ENCODE measurements around the gene NAA50.

NAA50 gene

DNA sequence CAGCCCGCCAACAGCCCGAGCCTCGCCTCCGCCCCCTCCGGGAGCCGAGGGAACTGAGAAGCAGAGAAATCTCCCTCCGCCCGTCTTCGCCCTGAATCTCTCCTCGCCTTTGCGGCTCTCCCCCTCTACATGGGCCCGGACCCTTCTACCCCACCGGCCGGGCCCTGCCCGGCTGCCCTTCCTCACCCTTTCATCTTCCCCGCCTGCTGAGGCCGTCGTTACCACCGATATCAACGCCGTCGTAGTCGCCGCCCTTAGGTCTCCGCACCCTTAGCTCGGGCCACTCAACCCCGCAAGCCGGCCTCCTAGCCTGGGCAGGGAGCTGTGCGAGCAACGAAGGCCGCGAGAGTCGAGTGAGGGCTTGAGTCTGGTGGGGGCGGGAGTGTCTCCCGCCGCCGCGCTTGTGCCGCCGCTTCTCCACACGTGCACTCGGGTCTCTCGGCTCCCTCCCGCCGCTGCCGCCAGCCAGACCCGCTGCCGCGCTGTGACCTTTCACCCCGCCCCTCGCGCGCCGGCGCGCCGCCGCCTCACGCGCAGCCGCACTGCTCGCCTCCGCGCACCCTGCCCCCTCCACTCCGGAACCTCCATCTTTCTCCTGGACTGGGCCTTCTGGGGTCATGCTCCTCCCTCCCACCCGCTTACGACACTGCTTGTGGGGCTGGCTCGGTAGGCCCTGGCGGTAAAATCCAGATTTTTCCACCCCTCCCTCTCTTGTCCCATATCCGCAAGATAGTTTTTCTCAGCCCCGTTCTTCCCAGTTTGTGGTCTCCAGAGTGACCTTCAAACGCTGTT, at the start of gene NAA50:
NAA50 (minus strand) TSS at position 494 of the 792 bp plus-strand sequence; CDS start at position 194, 300 bp downstream.
- DNase-seq (ENCODE audit: low spot score): peak; percentile 91

DNA sequence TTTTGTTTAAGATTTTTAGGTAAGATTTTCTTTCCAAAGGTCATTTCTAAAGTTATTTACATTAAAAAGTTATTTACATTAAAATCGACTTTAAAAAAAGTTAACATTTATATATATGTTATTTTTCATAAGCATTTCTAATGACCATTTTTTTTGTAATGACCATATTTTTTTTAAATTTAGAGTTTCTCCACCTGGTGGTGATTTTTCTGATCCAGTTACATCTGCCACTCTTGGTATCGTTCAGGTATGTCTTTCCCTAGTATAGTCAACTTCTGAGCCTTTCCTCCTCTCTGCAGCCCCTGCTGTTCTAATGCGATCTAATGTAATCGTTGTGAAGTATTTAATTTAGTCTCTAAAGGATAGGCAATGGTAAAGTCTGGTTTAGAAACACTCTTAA, 49.6 kb upstream of the NAA50 start:
- no peak for DNase-seq (ENCODE audit: low spot score)

DNA sequence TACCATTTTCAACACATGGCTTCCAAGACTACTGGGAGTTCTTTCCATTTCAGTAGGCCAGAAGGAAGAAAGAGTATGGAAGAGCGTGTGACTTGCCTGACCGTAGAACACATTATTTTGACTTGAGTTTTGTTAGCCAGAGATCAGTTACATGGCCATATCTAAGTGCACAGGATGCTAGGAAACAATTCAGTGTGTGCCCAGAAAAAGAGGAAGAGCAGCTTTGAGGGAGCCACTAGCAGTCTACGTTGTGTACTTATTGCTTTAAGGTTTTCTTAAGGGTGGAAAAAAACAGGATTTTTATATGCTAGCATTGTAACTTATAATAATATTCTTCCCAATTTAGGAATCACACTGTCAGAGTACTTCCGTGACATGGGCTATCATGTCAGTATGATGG, 48.5 kb upstream of the NAA50 start:
- no peak for DNase-seq (ENCODE audit: low spot score)

DNA sequence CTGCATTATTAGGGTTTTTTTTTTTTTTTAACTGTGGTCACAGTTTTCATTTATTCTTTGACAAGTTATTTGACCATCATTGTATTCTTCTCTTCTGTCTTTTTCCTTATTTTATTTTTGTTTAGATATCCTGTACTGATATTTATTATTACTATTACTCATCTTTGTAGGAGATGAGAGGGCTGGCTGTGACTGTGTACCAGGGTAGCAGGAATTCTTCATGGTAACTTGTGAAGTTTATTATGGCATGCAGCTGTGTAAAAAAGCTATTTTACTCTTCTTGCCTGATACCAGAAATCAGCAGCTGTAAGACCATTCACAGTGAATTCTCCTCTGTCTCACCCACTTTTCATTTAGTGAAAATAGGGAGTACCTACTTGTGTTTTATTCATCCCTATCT, 45.3 kb upstream of the NAA50 start:
- no peak for DNase-seq (ENCODE audit: low spot score)

DNA sequence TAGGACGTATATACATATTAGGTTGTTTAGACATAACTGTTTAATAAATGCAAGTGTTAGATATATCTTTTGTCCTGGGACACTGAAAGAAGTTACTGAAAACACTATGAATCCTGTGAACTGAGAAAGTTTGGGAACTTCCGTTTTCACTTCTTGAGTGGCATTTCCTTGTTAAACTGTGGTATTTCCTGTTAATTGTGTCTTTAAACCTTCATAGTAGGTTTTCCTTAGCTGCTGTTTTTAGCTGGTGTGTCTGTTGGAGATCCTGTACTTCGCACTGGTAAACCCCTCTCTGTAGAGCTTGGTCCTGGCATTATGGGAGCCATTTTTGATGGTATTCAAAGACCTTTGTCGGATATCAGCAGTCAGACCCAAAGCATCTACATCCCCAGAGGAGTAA, 37.9 kb upstream of the NAA50 start:
- DNase-seq (ENCODE audit: low spot score): no peak

DNA sequence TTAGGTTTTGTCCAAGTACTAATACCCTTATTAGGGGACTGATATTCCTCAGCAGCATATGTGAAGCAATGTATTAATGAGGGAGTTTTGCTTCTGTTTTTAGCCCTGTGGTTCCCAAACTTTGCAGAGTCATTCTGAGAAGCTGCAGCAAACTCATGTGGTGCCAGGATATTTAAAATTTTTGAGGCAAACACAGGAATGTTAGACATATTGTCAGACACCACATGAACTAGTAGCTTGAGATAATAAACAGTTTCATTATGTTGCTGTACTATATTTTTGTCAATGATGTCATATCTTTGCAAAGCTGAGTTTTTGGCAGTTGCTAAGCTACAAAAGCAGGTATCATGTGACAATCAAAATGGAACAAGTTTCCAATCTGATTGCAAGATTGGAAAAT, 37.4 kb upstream of the NAA50 start:
- DNase-seq (ENCODE audit: low spot score): no peak

DNA sequence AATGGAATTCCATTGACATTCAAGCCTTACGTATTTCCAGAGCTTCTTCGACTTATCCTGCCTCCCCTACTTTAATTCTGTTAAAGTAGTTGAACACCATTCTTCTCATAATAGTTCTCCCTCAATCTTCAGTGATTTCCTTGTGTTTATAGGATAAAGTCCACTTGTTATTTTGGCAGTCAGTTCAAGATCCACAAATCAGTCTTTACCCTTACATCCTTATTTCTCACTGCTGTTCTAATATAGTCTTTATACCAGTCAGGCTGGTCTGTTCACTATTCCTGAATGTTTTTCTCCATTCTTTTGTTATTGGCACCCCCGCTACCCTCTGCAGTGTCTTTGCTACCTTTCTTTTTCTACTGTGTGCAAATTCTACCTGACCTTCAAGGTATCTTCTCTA, 30.5 kb upstream of the NAA50 start:
- DNase-seq (ENCODE audit: low spot score): no peak

DNA sequence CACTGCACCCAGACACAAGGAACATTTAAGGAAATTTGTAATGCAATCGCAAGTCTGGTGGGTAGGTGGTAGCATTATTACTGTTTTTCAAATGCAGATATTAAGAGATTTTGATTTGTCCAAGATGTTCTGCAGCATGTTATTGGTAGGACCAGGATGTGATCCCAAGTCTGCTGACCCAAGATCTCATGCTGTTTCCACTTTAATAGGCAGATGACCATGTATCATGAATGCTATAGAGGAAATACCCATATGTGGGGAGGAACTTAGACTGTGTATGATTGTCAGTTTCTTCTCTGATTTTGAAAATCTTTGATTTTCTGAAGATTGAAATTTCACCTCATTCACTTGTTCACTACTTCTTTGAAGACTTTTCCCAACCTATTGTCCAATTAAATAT, 29.5 kb upstream of the NAA50 start:
- DNase-seq (ENCODE audit: low spot score): no peak

DNA sequence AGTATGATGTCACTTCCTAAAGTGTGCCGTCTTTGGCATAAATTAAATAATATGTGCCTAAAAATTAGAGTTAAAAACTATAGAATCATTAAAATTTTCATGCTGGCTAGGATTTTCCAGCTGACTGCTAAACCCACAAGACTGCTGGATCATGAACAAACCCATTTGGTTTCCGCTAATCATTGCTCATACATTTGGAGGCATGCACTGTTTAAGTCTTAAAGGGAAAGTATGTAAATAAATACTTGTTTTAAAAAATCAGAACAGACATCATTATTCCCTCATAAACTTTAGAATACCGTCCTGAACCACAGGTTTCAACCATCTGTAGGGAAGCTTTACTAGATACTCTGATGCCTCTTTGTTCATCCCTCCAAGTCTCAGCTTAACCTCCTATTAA, 27.3 kb upstream of the NAA50 start:
- no peak for DNase-seq (ENCODE audit: low spot score)

DNA sequence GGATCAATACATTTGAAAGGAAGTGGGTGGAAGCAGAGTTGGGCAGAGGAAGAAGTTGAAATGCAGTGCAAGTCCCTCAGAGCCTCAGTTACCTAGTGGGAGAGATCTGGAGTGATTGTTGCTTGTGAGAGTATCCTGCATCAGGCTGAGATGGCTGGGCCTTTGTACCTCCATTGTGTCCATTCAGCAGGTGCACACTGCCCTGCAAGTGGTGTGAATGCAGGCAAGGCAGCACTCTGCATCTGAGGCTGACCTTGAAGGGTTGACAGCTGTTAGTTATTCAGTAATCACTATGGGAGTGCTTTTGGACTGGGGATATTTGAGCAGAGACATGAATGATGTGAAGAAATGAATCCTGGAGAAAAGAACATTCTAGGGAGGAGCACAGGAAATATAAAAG, 25.9 kb upstream of the NAA50 start:
- no peak for DNase-seq (ENCODE audit: low spot score)

DNA sequence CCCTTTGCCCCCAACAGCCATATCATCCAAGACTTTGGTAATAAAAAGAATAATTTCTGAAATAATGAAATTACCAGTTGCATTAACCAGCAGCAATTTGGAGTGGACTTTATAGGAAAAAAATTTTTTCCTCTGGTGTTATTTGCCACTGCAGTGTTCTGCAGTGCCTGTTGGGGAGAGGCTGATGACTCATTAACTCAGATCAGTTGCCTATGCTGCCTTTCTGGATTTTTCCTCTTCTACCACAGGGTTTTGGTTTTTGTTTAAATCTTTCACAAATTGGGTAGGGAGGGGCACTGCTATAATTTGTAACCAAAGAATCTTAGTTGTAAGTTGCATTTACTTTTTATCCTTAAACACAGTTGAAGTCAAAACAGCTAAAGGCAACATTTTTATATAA, 23.5 kb upstream of the NAA50 start:
- DNase-seq (ENCODE audit: low spot score): no peak

DNA sequence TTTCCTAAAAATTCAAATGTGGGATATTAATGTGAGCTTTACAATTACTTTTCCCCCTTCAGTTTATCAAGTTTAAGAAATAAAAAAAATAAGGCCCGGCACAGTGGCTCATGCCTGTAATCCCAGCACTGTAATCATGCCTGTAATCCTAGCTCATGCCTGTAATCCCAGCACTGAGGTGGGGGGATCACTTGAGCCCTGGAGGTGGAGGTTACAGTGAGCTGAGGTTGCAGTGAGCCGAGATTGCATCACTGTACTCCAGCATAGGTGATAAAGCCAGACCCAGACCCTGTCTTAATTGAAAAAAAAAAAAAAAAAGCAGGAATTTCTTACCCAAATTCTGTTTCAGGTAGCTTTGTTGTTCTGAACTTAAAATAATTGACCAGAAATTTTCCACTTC, 18.6 kb upstream of the NAA50 start:
- DNase-seq (ENCODE audit: low spot score): no peak

DNA sequence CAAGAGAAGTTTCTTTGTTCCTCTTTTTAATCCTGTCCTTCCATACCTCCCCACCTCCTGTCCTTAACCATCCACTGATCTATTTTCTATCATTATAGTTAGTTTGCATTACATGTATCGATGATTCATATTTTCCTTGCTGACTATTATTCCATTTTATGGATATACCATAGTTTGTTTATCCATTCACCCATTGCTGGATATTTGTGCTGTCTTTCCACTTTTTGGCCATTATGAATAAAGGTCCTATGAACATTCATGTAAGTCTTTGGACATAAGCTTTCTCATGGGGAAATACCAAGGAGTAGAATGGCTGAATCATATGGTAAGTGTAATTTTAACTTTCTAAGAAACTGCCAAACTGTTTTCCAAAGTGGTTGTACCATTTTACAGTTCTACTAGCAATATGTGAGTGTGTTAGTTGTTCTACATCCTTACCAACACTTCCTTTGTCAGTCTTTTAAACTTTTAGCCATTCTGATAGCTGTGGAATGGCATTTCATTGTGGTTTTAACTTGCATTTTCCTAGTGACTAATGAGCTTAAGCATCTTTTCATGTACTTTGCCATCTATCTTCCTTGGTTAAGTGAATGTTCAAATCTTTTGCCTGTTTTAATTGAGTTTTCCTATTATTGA, 12.5 kb upstream of the NAA50 start:
- no peak for DNase-seq (ENCODE audit: low spot score)

DNA sequence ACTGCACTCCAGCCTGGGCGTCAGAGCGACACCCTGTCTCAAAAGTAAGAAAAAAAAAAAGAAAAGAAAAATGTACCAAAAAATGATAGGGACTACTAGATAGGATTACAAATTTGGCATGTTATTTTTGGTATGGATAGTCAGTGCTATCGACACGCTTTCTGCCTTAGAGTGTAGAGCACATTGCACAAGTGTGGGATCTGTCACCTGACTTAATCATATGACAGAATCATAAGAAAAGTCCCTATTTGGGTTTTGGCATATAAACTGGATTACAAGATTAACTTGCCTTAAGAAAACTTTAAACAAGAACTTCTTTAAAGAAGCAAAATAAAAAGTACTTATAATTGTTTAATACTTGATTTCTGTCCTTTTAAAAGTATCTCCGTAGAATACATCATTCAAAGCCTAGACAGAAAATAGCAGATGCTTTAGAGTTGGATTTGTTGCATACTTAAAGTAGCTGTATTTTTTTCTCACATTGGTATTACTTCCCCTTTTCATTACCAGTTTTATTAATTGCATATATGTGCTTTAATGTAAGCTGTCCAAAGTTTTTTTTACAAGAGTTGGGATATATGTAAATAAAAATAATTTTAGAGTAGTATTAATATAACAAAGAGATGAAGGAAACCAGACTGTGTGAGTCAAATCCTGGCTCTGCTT, 8.6 kb upstream of the NAA50 start:
- DNase-seq (ENCODE audit: low spot score): no peak

DNA sequence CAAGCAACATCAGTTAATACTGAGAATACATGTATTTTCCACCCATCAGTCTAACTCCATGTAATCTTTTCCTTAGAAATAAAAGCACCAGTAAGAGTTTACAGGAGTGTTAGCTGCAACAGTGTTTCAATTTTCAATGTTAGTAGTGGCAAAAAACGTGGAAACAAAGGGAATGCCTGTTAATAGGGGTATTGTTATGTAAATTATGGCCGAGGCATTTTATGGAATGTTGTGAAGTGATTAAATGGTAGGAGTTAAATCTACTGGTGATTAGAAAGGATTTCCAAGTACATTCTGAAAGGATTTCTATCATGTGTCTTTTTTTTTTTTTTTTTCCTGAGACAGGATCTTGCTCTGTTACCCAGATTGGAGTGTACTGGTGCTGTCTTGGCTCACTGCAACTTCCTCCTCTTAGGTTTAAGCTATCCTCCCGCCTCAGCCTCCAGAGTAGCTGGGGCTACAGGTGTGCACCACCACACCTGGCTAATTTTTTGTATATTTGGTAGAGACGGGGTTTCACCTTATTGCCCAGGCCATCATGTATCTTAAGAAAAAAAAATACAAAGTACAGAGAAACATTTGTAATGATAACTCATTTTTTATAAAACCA, 7.4 kb upstream of the NAA50 start:
- DNase-seq (ENCODE audit: low spot score): no peak

DNA sequence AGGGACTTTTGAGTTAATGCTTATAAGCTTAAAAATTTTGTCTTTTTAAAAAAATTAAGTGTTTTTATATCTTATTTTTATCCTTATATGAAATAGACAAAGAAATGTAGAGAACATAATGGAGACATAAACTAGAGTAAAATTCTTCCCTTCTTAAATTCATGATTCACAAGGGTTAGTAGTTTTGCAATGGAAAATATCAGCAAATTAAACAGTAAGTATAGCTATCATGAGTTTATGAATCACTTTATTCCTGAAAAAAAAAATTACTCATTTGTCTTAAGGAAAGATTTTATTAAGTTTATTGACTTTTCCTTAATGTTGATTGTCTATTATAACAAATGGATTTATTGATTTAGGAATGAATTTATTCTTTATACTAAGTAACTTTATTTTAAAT, 5.1 kb upstream of the NAA50 start:
- DNase-seq (ENCODE audit: low spot score): no peak

DNA sequence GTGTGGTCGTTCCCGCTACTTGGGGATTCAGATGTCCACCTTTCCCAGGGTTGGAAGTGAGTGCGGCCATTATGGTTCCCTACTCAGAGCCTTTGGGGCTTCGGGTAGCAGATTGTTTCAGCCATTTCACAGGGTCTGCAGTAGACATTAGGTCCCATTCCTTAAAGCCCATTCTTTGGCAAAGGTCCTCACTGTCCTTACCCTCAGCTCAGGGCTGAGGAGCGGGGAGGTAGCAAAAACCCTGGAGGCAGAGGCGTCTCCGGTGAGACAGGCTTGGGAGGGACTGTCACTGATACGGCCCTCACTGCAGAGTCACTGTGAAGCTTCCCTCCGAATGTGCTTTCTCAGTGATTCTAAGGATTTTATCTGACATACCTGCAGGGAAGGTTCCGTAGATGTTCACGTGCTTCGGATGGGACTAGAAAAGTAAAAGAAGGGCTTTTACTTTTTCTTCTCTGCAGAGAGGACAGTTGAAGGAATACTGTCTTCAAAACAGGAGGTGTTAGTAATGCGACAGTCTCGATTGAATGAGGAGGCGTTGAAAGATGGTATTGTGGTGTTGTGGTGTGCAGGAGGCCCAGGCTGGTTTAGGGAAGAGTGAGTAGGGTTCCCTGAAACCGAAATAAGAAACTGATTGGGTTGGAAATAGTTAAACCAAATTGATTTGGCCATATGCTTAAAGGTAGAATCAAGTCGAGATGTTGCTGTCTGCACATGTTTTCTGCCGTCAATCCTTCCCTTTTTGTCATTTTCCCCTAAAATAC, 1.4 kb upstream of the NAA50 start:
- DNase-seq (ENCODE audit: low spot score): peak; percentile 6

DNA sequence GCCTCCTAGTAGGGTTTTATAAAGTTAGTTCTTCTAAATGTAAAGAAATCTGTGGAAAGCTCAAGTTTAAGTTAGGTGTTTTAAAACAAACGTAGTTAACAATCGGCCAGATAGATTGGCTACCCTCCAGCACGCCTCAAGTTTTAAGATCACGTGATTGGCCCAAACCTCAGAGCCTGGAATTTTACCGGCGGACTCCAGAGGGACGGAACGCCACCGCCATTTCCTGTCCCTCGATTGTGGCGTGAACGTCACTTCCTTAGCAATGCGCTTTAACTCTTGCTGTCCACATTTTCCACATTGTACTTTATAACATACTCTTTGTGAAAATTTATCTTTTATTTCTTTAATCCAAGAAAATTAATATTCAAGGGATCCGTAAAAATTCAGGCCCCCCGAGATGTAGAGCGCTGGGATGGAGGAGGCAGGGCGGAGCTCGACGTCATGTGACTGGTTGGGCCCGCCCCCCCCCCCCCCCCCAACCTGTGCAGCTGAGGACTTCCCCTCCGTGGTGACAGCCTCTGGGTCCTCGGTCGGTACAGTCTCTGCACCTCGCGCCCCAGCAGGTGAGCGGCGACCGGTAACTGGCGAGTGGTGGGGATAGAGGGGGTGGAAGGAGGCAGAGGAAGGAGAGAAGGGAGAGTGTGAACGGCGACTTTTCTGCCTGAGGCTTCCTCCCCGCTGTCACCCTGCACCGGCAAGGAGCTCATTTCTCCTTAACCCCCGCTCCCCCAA, 666 bp upstream of the NAA50 start, which contains the start of gene ATP6V1A:
ATP6V1A (plus strand) TSS at position 488 of the 735 bp plus-strand sequence. CDS start 31,719 bp downstream, outside the sequence.
- peak; percentile 92 for DNase-seq (ENCODE audit: low spot score)

DNA sequence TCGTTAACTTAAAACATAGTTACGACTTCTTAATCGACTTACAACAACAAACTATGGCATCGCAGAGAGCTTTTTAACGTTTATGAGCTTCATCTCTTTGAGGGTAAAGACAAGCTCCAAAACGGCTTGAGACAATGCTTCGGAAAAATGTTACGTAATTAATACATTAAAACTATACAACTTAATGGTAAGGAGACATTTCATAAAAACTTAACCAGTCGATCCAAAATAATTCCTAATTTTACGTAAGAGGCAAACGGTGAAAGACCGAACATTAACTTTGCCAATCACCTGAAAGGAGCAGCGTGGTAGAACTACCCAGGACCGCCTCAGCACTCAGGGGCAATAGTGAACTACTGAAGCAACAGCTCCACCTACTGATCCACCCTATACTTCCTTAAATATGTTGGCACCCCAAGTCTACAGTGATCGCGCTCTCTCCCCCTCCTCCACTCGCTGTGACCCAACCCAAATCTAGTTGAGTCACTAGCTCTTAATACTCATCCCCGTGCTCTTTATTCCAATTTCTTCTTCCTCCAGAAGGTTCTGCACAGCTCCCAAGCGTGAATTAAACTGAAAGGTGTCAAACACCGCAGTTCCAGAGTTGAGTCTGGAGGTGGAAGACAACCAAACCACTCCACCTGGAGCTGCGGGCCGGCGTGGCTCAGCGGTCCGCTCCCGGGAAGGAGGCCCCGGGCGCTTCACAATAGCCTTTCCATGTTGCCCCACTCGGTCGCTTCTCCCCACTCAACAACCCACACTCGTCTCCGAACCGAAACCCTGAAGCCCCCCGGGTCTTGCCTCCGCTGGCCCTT, 901 bp downstream of the NAA50 start:
- DNase-seq (ENCODE audit: low spot score): peak; percentile 88

DNA sequence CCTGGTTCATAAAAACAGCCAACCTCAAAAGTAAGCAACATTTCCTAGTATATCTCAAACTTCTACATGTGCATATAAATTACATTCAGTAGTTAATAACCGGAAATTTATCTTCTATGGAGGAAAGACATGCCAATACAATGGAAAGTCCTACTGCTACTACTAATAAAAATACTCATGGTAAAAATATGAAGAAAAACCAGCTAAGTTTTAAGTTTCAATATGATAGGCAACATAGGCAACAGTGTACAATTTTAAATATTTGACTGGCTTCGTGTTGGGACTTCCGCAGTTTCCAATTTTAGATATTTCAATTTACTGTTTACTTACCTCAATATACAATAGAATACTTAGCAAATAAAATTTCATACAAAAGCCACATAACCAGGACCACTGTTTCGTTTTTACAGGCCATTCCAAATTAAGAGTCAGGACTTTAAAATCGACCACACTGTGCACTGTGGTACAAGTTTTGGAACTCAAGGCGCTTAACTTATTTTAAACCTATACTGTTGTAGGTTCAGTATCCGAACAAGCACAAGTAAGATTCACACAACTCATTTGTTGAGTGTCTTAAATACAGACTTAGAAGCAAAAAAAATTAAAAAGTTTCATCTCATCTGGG, 2.9 kb downstream of the NAA50 start:
- no peak for DNase-seq (ENCODE audit: low spot score)
